GM06990 (cell line): ENCODE measurements around the gene MEIS3.

Source experiments
- DNase-seq: peaks from one replicate; pipeline ENCODE4 v3.0.0-alpha.2; 2011; ENCODE audit not compliant: insufficient read length; ENCODE audit errors: extremely low read depth
- H3K27me3 ChIP-seq: replicated peaks from 2 replicates; pipeline ENCODE4 v1.6.0; 2011; ENCODE audit warnings: low read length; ENCODE audit not compliant: control insufficient read depth, insufficient read depth
- H3K36me3 ChIP-seq: 2 replicates; pipeline ENCODE4 v1.5.1; 2011; ENCODE audit warnings: low read length; ENCODE audit not compliant: control insufficient read depth, insufficient read depth
- H3K4me3 ChIP-seq: replicated peaks from 2 replicates; pipeline ENCODE4 v1.5.1; 2011; ENCODE audit warnings: low read depth, mild to moderate bottlenecking, control low read depth, low read length
- CTCF ChIP-seq: IDR thresholded peaks from 2 replicates; pipeline ENCODE4 v1.5.1; 2011; ENCODE audit warnings: low read length, control low read depth, mild to moderate bottlenecking, inconsistent platforms; ENCODE audit not compliant: insufficient read depth, poor library complexity, severe bottlenecking

Gene MEIS3

GRCh38 chr19:47430041-47430802 lies 10.9 kb upstream of the MEIS3 start:
- Histone ChIP-seq H3K27me3 (no peaks in the 10 kb centered on the region; the same call in 1 of the 2 replicates), H3K4me3 (no peak overlapping the region; the same call in 1 of the 2 replicates), H3K36me3 (no peaks in the 10 kb centered on the region)
- peak; percentile 42 for DNase-seq
- peak; percentile 6 for TF ChIP-seq CTCF

DNA sequence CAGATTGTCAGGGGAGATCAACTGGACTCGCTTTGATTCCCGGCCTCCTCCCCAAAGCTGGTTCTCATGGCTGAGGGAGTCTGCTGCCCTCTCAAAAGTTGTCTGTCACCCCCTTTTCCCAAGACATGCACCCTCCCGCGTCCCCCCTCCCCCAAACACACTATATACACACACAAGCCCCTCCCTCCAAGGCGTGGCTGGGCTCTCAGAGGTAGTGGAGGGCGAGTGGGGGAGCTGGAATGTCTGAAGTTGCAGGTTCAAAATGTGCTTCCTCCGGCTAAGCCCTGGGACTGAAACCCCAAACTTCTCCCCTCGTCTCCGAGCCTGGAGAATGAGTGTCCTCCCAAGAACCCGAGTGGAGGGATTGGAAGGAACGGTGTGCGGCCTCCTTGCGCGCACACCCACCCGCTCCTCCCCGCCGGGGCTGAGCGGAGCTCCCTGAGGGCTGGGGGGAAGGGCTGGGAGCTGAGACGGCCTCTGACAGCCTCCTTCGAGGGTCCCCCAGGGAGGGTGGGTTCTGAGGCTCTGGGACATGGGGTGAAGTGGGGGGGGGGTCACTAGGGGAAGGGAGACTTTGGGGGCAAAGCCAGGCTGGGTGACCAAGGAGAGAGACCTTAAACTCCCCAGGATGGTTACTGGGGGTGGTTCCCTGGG lies 9.9 kb upstream of the MEIS3 start:
- no peak overlapping the region for H3K4me3 ChIP-seq
- no peak for DNase-seq
- no peaks in the 10 kb centered on the region; the same call in 1 of the 2 replicates for H3K27me3 ChIP-seq
- no peak for TF ChIP-seq CTCF
- no peaks in the 10 kb centered on the region for H3K36me3 ChIP-seq

- TF ChIP-seq CTCF: no peak
- Histone ChIP-seq H3K36me3 (no peaks in the 10 kb centered on the region), H3K27me3 (no peaks in the 10 kb centered on the region; the same call in 1 of the 2 replicates), H3K4me3 (peak overlapping the region; percentile 28; the same call in 1 of the 2 replicates)
- peak; percentile 81 for DNase-seq
Measured at GRCh38 chr19:47428177-47428894, 9.0 kb upstream of the MEIS3 start.

GRCh38 chr19:47427241-47428176 lies 8.2 kb upstream of the MEIS3 start:
- Histone ChIP-seq H3K36me3 (no peaks in the 10 kb centered on the region), H3K4me3 (peak overlapping the region; percentile 28; the same call in 1 of the 2 replicates), H3K27me3 (no peaks in the 10 kb centered on the region; the same call in 1 of the 2 replicates)
- peak; percentile 92 for TF ChIP-seq CTCF
- no peak for DNase-seq
